ENCODE measurements around the gene ZNF10. TPM values are rescaled to one million over a fixed set of nuclear protein-coding genes. Genes with fewer than 3 reads are reported as not detected.

The ZNF10 gene
- total RNA-seq, 1 donor from 2014 or later = 6.6 TPM

- DNase-seq (ENCODE audit: low read depth) = no peak
- no peak overlapping the region for H3K4me3 ChIP-seq (ENCODE audit: low read depth, low read length)
- TF ChIP-seq, protein P1, sequence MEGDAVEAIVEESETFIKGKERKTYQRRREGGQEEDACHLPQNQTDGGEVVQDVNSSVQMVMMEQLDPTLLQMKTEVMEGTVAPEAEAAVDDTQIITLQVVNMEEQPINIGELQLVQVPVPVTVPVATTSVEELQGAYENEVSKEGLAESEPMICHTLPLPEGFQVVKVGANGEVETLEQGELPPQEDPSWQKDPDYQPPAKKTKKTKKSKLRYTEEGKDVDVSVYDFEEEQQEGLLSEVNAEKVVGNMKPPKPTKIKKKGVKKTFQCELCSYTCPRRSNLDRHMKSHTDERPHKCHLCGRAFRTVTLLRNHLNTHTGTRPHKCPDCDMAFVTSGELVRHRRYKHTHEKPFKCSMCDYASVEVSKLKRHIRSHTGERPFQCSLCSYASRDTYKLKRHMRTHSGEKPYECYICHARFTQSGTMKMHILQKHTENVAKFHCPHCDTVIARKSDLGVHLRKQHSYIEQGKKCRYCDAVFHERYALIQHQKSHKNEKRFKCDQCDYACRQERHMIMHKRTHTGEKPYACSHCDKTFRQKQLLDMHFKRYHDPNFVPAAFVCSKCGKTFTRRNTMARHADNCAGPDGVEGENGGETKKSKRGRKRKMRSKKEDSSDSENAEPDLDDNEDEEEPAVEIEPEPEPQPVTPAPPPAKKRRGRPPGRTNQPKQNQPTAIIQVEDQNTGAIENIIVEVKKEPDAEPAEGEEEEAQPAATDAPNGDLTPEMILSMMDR (conservative IDR thresholded peaks at IDR 0.05; ENCODE audit: low read depth, low read length) = no peak
Observed at GRCh38 chr12:133190176-133190575, 59.7 kb downstream of the ZNF10 start.

GRCh38 chr12:133192847-133193246 is 62.4 kb downstream of the ZNF10 start:
- DNase-seq (ENCODE audit: low read depth) = no peak
- no peak overlapping the region for H3K4me3 ChIP-seq (ENCODE audit: low read depth, low read length)
- TF ChIP-seq, protein P1 (conservative IDR thresholded peaks at IDR 0.05; ENCODE audit: low read depth, low read length) = no peak

GRCh38 chr12:133201888-133202287 is 71.5 kb downstream of the ZNF10 start:
- DNase-seq (ENCODE audit: low read depth) = no peak
- TF ChIP-seq, protein P1 (conservative IDR thresholded peaks at IDR 0.05; ENCODE audit: low read depth, low read length) = no peak
- no peak overlapping the region for H3K4me3 ChIP-seq (ENCODE audit: low read depth, low read length)

DNA sequence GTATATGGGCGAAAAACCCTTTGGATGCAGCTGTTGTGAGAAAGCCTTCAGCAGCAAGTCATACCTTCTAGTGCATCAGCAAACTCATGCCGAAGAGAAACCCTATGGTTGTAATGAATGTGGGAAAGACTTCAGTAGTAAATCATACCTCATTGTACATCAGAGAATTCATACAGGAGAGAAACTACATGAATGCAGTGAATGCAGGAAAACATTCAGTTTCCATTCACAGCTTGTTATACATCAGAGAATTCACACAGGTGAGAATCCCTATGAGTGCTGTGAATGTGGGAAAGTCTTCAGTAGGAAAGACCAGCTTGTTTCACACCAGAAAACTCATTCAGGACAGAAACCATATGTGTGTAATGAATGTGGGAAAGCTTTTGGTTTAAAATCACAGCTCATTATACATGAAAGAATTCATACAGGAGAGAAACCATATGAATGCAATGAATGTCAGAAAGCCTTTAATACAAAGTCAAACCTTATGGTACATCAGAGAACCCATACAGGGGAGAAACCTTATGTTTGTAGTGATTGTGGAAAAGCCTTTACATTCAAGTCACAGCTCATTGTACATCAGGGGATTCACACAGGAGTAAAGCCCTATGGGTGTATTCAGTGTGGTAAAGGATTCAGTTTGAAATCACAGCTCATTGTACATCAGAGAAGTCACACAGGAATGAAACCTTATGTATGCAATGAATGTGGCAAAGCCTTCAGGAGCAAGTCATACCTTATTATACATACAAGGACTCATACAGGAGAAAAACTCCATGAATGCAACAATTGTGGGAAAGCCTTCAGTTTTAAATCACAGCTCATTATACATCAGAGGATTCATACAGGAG is 72.3 kb downstream of the ZNF10 start:
- H3K4me3 ChIP-seq (ENCODE audit: low read depth, low read length) = no peak overlapping the region
- no peak for DNase-seq (ENCODE audit: low read depth)
- TF ChIP-seq, protein P1 (conservative IDR thresholded peaks at IDR 0.05; ENCODE audit: low read depth, low read length) = no peak

GRCh38 chr12:133203344-133204263 is 73.2 kb downstream of the ZNF10 start:
- DNase-seq (ENCODE audit: low read depth) = no peak
- no peak overlapping the region for H3K4me3 ChIP-seq (ENCODE audit: low read depth, low read length)
- TF ChIP-seq, protein P1 (conservative IDR thresholded peaks at IDR 0.05; ENCODE audit: low read depth, low read length) = no peak

- no peak overlapping the region for H3K4me3 ChIP-seq (ENCODE audit: low read depth, low read length)
- TF ChIP-seq, protein P1 (conservative IDR thresholded peaks at IDR 0.05; ENCODE audit: low read depth, low read length) = no peak
- no peak for DNase-seq (ENCODE audit: low read depth)
Observed at GRCh38 chr12:133204264-133204603, 73.8 kb downstream of the ZNF10 start.

Data from epithelial cell of proximal tubule (primary cell).